ENCODE measurements around the gene HOXA11. TPM values are rescaled to one million over a fixed set of nuclear protein-coding genes. Genes with fewer than 3 reads are reported as not detected.

Gene HOXA11
- total RNA-seq, 6 donors from 2014 or later: not detected

GRCh38 chr7:27214239-27214950 lies 29.4 kb upstream of the HOXA11 start:
- TF ChIP-seq POLR2AphosphoS5 (IDR thresholded peaks at IDR 0.05): no peak
- TF ChIP-seq, protein P1, sequence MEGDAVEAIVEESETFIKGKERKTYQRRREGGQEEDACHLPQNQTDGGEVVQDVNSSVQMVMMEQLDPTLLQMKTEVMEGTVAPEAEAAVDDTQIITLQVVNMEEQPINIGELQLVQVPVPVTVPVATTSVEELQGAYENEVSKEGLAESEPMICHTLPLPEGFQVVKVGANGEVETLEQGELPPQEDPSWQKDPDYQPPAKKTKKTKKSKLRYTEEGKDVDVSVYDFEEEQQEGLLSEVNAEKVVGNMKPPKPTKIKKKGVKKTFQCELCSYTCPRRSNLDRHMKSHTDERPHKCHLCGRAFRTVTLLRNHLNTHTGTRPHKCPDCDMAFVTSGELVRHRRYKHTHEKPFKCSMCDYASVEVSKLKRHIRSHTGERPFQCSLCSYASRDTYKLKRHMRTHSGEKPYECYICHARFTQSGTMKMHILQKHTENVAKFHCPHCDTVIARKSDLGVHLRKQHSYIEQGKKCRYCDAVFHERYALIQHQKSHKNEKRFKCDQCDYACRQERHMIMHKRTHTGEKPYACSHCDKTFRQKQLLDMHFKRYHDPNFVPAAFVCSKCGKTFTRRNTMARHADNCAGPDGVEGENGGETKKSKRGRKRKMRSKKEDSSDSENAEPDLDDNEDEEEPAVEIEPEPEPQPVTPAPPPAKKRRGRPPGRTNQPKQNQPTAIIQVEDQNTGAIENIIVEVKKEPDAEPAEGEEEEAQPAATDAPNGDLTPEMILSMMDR (IDR thresholded peaks at IDR 0.05): no peak
- no peak for TF ChIP-seq POLR2A (IDR thresholded peaks at IDR 0.05)
- TF ChIP-seq EP300 (IDR thresholded peaks at IDR 0.05): no peak
- Histone ChIP-seq H3K4me1 (peaks cover 9 to 20% (median 15%) of the 10 kb centered on the region in 4 donors), H3K27me3 (peaks cover 0 to 52% (median 26%) of the 10 kb centered on the region in 4 donors), H3K9me3 (no peaks in the 10 kb centered on the region), H3K36me3 (no peaks in the 10 kb centered on the region), H3K27ac (no peak overlapping the region), H3K4me3 (no peak overlapping the region)
- DNase-seq (no peak), ATAC-seq (ENCODE audit: low FRiP score in 2 of 2) (no peak)
- 57 to 65% methylated on average over 8 of the region's 8 CpGs for WGBS, 2 donors

DNA sequence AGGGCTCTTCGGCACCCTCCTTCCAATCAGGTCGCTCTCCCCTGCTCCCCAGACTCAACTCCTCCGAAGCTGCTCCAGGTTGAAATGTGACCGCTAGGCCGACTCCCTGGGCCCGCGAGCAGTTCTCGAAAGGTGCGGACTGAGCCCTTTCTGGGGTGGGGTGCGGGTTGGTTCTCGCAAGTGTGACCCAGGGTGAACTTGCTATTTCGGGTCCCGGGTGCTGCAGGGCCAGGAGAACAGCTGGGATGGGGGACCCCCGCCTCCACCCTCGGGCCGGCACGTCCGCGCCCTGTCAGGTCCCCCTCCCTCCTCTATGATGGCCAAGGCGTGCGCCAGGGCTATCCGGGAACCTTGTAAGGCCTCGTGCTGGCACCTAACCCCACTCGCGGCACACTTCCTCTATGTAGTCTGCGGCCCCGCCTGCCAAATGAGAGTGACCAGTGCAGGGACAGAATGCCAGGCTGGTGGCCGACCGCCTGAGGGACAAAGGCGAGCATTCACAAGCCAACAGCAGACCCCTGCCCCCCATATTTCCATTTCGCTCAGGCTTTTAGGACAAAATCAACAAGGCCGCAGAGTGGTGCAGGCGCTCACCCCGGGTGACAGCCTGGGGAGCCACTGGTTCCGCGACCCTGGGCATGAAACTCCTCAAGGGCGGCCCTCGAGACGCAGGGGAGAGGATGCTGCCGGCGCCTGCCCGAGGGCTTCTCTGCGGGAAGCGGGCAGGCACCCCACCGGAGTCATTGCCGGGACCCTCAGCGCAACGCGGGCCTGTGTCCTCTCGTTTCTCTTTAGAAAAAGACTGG lies 28.6 kb upstream of the HOXA11 start:
- Histone ChIP-seq H3K36me3 (no peaks in the 10 kb centered on the region), H3K4me1 (peaks cover 9 to 20% (median 15%) of the 10 kb centered on the region in 4 donors), H3K9me3 (no peaks in the 10 kb centered on the region), H3K27me3 (peaks cover 0 to 47% (median 25%) of the 10 kb centered on the region in 4 donors), H3K27ac (no peak overlapping the region), H3K4me3 (no peak overlapping the region)
- peak in 1 of 2 donors; percentile 64 for DNase-seq
- no peak for ATAC-seq (ENCODE audit: low FRiP score in 2 of 2)
- TF ChIP-seq, protein P1 (IDR thresholded peaks at IDR 0.05): no peak
- no peak for TF ChIP-seq POLR2AphosphoS5 (IDR thresholded peaks at IDR 0.05)
- TF ChIP-seq EP300 (IDR thresholded peaks at IDR 0.05): no peak
- no peak for TF ChIP-seq POLR2A (IDR thresholded peaks at IDR 0.05)
- 35 to 49% methylated on average over 16 to 41 of the region's 50 CpGs for WGBS, 2 donors

DNA sequence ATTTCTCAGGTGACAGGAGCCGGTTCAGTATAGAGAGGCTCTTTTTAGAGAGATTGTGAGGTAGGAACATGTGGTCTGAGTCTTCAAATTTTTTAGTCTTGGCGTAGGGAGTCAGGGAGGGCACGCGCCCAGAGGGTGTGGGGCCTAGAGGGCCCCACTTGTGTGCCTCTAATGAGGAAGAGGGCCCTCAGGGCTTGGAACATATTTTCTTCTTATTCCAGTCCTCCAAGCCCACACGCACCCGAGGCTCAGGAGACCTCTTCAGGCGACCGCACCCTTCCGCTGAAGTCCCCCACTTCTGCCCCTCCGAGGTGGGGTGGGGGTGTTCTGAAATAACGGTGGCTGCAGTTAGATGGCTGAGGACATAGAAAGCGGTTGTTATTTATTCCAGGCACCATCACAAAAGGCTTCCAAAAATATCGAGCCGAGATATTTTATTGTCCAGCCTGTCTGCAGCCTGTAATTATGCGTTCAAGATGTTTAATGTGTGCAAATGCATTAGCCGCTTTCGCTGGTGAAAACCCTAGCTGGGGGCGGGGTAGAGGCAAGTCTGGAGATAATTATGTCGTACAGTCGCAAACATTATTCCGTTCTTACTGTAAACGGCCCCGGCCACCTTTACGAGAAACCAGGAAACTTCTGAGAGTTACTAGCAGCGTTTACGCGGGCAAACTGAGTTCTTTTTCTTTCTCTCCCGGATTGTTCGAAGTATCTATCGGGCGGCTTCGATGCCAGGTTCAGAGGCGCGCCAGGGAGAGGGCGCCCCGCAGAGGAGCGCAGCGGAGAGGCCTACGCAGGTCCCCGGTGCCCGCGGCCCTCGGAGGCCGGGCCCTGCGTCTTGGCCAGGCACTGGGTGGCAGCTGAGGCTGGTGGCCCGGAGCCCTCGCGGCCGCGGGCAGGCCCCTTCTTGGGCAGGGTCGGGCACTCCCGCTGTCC lies 27.7 kb upstream of the HOXA11 start:
- Histone ChIP-seq H3K27me3 (peaks cover 0 to 53% (median 28%) of the 10 kb centered on the region in 4 donors), H3K4me1 (peaks cover 9 to 20% (median 15%) of the 10 kb centered on the region in 4 donors)
- ATAC-seq (ENCODE audit: low FRiP score in 2 of 2): no peak

DNA sequence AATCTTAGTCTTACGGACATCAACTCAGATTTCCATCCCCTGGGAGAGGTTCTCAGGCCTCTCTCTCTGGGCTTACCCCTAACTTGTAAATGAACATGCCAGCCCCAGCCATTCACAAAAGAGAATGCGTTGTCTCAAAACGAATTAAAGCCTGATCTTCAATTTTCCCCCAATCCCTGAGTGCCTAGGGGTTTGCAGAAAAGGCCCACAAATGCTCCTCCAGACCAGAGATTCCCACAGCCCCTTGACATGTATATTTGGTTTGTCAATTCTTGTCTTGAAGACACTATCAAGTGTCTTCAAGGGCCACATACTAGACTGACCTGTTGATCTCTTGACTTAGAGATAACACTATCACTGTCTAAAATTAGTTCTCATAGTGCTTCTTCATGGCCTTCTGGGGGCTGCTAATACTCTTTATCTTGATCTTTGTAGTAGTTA lies 26.8 kb upstream of the HOXA11 start:
- H3K27me3 ChIP-seq: peaks cover 0 to 59% (median 29%) of the 10 kb centered on the region in 4 donors
- ATAC-seq (ENCODE audit: low FRiP score in 2 of 2) (no peak), DNase-seq (no peak)
- H3K4me3 ChIP-seq: no peak overlapping the region
- H3K4me1 ChIP-seq: peaks cover 9 to 20% (median 15%) of the 10 kb centered on the region in 4 donors
- H3K36me3 ChIP-seq: no peaks in the 10 kb centered on the region
- no peak for TF ChIP-seq POLR2AphosphoS5 (IDR thresholded peaks at IDR 0.05)
- TF ChIP-seq EP300 (IDR thresholded peaks at IDR 0.05): no peak
- no peak for TF ChIP-seq POLR2A (IDR thresholded peaks at IDR 0.05)
- TF ChIP-seq, protein P1 (IDR thresholded peaks at IDR 0.05): no peak
- no peak overlapping the region for H3K27ac ChIP-seq
- WGBS, 2 donors: 29 to 35% methylated on average over 3 of the region's 3 CpGs
- H3K9me3 ChIP-seq: no peaks in the 10 kb centered on the region

More for the DNA sequence above, 27.7 kb upstream of the HOXA11 start:
- DNase-seq: peak in 1 of 2 donors; percentile 79
- Histone ChIP-seq H3K27ac (no peak overlapping the region), H3K4me3 (no peak overlapping the region), H3K36me3 (no peaks in the 10 kb centered on the region), H3K9me3 (no peaks in the 10 kb centered on the region)
- TF ChIP-seq POLR2AphosphoS5 (IDR thresholded peaks at IDR 0.05): no peak
- no peak for TF ChIP-seq EP300 (IDR thresholded peaks at IDR 0.05)
- no peak for TF ChIP-seq POLR2A (IDR thresholded peaks at IDR 0.05)
- TF ChIP-seq, protein P1 (IDR thresholded peaks at IDR 0.05): no peak
- 11% methylated on average over 33 to 51 of the region's 52 CpGs for WGBS, 2 donors
